Transverse colon (tissue), 4 donors: ENCODE measurements around the gene SHC3.

Source experiments
- CTCF ChIP-seq, 5 experiments: fragments of 200-600 bp in 3 of 5; fragments of 450-650 bp in 2 of 5; sonication (generic) in 3 of 5; IDR thresholded peaks; 1 replicate in 2 of 5; 2 replicates in 3 of 5; pipeline ENCODE4 v1.5.1; 2016 to 2017; ENCODE audit warnings: antibody characterized with exemption in 5 of 5, inconsistent platforms in 3 of 5, mild to moderate bottlenecking in 2 of 5, moderate library complexity in 1 of 5
- POLR2A ChIP-seq: fragments of 450-650 bp; IDR thresholded peaks from one replicate; pipeline ENCODE4 v1.6.1; 2016; ENCODE audit warnings: antibody characterized with exemption, mild to moderate bottlenecking, moderate library complexity
- POLR2AphosphoS5 ChIP-seq, 3 donors: sonication (generic); formaldehyde crosslinking; IDR thresholded peaks; one replicate each; pipeline ENCODE4 v1.6.1; 2016; ENCODE audit warnings: antibody characterized with exemption in 3 of 3

- no peak for TF ChIP-seq CTCF (IDR thresholded peaks at IDR 0.05)
- no peak for TF ChIP-seq POLR2A
- TF ChIP-seq POLR2AphosphoS5 (IDR thresholded peaks at IDR 0.05) = no peak
These were observed 46.4 kb upstream of the SHC3 start for GRCh38 chr9:89225036-89225435.
